HG03066 (cell line): ENCODE results near the gene IP6K1.

ENCODE experiments used
- ATAC-seq: cut with Tn5 transposase; IDR thresholded peaks from one replicate; pipeline ENCODE4 v1.9.1; 2021; ENCODE audit warnings: low read depth; ENCODE audit not compliant: unreplicated experiment

The IP6K1 gene

DNA sequence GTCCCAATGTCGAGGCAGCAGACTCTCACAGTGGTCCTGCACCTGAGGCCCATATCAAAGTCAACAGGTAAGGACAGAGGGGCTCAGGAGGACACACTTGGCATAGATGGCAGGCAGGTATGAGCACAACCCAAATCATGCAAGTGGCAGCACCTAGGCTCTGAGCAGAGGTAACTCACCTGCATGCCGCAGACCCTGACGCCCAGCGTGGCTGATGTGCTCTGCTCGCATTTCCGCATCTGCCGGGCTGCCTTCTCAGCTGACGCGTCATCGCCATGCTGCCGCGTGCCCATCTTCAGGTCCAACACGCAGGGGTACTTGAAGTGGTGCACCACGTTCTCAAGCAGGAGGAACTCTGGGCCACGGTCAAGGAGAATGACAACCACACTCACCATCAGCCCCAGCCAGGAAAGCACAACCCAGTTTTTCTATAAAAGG is 58.4 kb downstream of the IP6K1 start:
- no peak for ATAC-seq

DNA sequence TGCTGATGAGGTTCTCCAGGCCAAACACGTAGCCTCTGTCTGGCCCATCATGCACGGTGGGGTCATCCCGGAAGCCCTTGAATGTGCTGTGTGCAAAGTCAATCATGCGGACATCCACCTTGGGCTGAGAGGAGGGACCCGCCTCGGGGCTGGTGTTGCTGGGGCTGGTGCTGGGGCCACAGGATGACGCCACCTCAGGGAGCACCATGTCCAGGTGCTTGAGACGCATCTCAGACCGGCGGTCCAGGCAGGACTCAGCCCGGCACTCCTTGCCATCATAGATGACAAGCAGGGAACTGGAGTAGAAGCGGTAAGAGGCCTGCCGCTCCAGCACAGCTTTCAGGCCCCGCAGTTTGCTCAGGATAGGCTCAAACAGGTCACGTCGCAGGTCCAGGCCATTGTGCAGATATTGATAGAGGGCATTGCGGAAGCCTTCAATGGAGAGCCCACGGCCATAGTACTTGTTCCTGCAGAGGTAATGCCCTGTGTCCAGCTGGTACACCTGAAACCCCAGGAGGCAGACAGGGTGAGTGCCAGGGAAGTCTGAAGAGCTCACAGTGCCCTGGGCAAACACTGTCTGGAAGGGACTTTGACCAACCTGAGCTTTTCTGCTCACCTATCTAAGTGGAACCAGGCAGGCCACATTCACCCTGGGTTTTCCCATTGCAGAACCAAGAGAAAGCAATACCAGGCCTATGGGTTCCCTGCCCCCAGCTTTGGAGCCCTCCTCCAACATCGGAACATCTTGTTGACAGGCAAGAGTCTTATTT is 59.0 kb downstream of the IP6K1 start:
- ATAC-seq = no peak

DNA sequence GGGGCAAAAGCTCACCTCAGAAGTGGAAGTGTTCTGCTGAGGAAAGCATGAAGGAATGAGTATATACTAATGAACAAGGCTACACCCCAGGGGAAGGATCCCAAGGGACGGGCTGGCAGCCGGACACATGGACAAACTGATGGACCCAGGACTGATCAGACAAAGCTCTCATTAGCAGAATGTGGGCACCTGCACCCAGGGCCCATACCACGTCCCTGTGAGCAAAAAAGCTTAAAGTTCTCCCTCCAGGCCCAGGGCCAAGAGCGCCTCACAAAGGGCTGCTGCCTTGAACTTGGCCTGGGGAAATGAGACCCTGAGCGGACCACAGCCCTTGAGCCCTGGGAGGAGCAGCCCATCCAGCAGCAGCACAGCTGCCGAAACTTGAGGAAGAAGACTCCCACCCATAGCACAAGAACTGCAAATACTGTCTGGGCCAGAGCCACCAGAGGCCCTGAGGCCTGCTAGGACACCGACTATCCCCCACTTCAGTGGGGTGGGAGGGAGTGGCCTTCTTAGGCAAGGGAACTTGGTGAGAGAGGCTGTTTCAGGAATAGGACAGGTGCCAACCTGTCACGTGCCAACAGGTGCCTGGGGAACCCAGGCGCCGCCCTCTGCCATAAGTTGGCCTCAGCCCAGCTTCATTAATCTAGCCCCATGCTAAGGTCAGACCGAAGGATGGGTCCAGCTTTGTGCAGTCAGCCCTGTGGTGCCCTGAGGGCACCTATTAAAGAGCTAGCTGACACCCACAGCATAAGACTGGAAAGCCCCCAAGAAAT is 60.2 kb downstream of the IP6K1 start:
- ATAC-seq = no peak

GRCh38 chr3:49724586-49724985 is 61.8 kb downstream of the IP6K1 start:
- no peak for ATAC-seq

DNA sequence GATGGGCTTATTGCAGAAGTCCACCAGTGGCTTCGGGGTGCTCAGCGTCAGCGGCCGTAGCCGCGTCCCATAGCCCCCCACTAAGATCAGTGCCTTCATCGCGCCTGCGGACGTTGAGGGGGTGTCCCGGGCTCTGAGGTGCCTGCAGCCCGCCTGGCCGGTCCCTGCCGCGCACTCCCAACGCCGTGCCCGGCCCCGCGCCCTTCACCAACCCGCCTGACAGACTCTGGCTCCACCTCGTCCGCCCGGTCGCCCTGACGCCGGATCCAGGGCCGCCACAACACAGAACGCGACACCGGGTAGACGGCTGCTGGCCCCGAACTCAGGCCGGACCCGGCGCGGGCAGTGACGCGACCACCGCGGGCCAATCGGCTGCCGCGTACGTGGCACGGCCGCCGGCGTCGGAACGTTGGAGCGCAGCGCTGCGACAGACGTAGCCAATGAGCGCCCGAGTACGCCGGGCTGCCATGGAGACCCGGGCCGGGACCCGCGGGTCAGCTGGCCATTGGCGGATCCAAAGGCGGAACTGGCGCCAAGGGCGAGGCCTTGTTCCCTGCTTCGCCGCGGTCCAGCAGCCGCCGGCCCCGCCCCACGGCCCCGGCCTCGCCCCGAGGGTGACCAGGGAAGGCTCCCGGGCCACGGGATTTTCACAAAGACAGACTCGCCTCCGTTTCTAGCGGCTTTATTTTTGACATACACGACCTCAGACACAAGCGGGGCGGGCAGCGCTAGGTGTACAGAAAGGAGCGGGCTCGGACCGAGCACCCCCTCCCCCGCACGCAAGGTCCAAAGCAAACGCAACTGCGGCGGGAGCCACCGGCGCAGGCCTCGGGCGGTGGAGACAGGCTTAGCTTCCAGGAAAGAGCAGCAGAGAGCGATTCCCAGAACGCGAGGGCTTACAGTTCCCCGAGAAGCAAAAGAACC is 62.5 kb downstream of the IP6K1 start, which contains the start of gene GMPPB:
Gene GMPPB (minus strand): TSS at position 324 of the 924 bp plus-strand sequence. CDS start 225 bp downstream, at position 99.
- peak; percentile 74 for ATAC-seq

GRCh38 chr3:49723296-49723627 is 63.1 kb downstream of the IP6K1 start:
- no peak for ATAC-seq

- no peak for ATAC-seq
Measured at GRCh38 chr3:49722896-49723295, 63.4 kb downstream of the IP6K1 start.

GRCh38 chr3:49721896-49722781 is 64.2 kb downstream of the IP6K1 start:
- no peak for ATAC-seq

GRCh38 chr3:49721596-49721895 is 64.8 kb downstream of the IP6K1 start:
- ATAC-seq = no peak

DNA sequence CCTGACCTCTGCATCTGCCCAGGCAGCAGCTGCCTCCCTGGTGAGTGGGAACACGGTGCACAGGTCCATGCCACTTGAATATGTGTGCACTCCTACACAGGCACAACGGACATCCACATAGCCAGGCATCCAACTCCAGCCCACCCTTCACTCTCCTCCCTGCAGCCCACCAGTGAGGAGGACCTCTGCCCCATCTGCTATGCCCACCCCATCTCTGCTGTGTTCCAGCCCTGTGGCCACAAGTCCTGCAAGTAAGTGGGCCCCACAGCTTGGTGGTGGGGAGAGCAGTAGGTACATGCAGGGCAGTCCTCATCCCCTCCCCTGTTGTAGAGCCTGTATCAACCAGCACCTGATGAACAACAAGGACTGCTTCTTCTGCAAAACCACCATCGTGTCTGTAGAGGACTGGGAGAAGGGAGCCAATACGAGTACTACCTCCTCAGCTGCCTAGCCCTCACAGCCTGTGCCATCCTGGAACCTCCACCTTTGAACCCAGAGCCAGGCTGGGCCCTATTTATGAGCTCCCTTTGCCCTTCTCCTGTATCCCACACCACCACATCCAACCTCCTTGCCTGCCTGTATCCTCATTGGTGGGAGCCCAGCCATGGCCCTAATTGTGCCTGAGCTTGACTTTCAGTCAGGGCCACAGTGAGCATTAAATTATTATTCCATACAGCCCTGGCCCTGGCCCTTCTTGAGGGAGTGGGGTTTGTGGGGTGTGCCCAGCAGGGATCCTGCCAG is 65.3 kb downstream of the IP6K1 start:
- ATAC-seq = no peak

DNA sequence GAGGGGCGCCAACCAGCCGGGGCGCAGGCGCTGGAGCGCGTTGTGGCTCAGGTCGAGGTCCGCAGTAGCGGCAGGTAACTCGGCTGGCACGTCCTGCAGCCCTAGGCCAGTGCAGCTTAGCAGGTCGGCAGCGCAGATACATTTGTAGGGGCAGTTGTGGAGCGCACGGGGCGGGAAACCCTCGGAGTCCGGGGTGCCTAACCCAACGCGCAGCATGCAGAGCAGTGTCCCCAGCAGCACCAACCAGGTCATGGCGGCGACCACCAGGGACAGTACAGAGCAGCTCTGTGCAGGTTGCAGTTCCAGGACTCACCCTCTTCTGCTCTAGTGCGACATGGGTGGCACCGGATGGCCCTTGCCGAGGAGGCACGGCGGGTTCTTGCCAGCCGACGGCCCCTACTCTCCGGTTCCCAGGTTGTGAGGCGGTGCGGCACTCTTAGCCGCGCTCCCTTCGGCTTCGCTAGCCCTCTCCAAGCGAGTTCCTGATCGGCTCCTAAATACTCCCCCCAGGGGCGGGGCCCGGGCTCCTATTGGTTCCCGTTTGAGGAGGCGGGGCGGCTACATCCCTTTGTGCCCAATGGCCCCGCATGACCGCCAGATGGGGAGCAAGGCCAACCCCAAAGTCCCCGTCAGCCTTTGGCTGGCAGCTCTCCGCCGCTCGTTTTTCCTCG is 67.0 kb downstream of the IP6K1 start, which contains the start of gene AMIGO3:
Gene AMIGO3 (minus strand): TSS at position 471 of the 671 bp plus-strand sequence. CDS start 219 bp downstream, at position 252.
- ATAC-seq = peak; percentile 57

- no peak for ATAC-seq
Measured at GRCh38 chr3:49718858-49719213, 67.5 kb downstream of the IP6K1 start.

GRCh38 chr3:49717959-49718857 is 68.1 kb downstream of the IP6K1 start:
- no peak for ATAC-seq

DNA sequence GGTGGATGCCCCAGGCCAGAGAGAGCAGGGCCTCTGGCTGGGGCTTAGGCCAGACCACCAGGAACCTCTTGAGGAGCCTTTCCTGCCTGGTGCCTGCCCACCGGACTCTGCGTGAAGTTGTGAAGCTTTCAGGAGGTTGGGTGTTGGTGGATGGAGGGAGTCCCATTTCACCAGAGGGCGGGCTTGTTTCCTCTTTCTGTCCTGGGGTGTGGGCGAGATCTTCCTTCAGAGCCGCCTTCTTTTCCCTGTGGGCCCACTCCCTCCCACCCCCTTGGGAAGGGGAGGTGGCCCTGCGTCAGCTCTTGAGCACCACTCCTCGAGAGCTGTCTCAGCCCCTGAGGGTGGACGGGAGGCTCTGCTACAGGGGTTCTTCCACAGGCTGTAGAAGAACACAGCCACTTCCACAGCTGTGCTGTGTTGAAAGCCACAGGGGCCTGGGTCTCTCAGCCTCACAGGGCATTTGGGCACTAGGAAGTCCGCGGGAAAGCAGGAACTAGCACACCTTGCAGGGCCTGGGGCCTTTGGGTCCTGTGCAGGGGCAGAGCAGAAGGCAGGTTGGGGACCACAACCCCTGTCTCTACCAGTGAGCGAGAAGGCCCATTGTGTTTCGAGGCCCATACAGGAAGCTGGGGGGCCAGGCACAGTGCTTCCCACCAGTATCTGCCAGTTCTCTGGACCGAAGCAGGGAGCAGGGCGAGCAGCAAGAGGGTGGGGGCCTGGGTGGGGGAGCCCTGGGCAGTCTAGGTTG is 69.0 kb downstream of the IP6K1 start:
- ATAC-seq = no peak

GRCh38 chr3:49716691-49717210 is 69.6 kb downstream of the IP6K1 start:
- no peak for ATAC-seq

DNA sequence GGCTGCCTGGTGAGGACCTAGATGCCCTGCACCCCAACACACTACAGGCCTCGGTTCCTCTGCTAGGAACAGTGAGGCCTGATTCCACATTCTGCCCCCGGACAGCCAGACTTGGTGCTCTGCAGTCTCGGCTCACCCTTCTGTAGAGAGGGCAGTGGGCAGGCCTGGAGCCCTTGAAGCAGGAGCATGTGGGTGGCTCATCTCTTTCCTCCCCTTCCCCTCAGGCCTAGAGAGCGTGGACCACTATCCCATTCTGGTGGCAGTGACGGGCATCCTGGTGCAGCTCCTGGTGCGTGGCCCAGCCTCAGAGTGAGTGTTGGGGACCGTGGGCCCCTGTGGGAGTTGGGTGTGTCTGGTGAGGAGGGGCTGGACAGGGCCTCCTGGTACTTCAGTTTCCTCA is 70.2 kb downstream of the IP6K1 start:
- ATAC-seq = no peak

DNA sequence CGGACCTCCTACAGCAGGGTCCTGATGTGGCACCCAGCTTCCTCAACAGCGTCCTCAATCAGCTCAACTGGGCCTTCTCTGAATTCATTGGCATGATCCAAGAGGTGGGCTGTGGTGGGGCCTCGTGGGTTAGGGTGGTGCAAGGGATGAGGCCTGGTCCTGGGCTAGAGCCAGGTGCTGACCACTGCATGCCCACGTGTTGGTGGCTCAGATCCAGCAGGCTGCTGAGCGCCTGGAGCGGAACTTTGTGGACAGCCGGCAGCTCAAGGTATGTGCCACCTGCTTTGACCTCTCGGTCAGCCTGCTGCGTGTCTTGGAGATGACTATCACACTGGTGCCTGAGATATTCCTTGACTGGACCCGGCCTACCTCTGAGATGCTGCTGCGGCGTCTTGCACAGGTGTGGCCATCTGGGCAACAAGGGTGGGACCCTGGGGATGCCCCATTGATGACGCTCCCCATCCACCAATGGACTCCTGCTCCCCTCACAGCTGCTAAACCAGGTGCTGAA is 70.7 kb downstream of the IP6K1 start:
- no peak for ATAC-seq
